ENCODE measurements around the gene MAPK14.

MAPK14 gene

GRCh38 chr6:36099869-36100483 is 72.4 kb downstream of the MAPK14 start:
- TF ChIP-seq CTCF (IDR thresholded peaks at IDR 0.05; ENCODE audit: low read depth, low read length, poor library complexity, severe bottlenecking) (no peak), EZH2phosphoT487 (IDR thresholded peaks at IDR 0.05; ENCODE audit: borderline replicate concordance, low read length) (no peak)
- H3K4me3 ChIP-seq (ENCODE audit: low read length): no peak overlapping the region
- H3K36me3 ChIP-seq (ENCODE audit: control insufficient read depth, low read length): peaks cover 37% of the 10 kb centered on the region
- no peaks in the 10 kb centered on the region for H3K9me2 ChIP-seq (replicated peaks; ENCODE audit: control insufficient read depth, low read length)
- H3K27me3 ChIP-seq (ENCODE audit: control insufficient read depth, low read length): no peaks in the 10 kb centered on the region
- no peaks in the 10 kb centered on the region for H3K9me3 ChIP-seq (ENCODE audit: control insufficient read depth, insufficient read depth, low read length)
- H4K20me1 ChIP-seq (ENCODE audit: control insufficient read depth, insufficient read depth, low read depth, low read length): no peaks in the 10 kb centered on the region
- H3K79me2 ChIP-seq (ENCODE audit: control insufficient read depth, low read length): no peaks in the 10 kb centered on the region
- H3F3A ChIP-seq (ENCODE audit: control insufficient read depth, insufficient read depth): peaks cover 4% of the 10 kb centered on the region; the same call in 1 of the 2 replicates
- peaks cover 42% of the 10 kb centered on the region for H3K4me1 ChIP-seq (ENCODE audit: control insufficient read depth, low read length)
- H3K27ac ChIP-seq (ENCODE audit: low read depth, low read length): no peak overlapping the region
- no peak overlapping the region for H3K4me2 ChIP-seq (ENCODE audit: low read length)

- Histone ChIP-seq H3K9me2 (replicated peaks; ENCODE audit: control insufficient read depth, low read length) (no peaks in the 10 kb centered on the region), H3K9me3 (ENCODE audit: control insufficient read depth, insufficient read depth, low read length) (no peaks in the 10 kb centered on the region), H4K20me1 (ENCODE audit: control insufficient read depth, insufficient read depth, low read depth, low read length) (no peaks in the 10 kb centered on the region), H3F3A (ENCODE audit: control insufficient read depth, insufficient read depth) (peaks cover 4% of the 10 kb centered on the region; the same call in 1 of the 2 replicates), H3K4me2 (ENCODE audit: low read length) (no peak overlapping the region), H3K79me2 (ENCODE audit: control insufficient read depth, low read length) (no peaks in the 10 kb centered on the region), H3K4me3 (ENCODE audit: low read length) (no peak overlapping the region), H3K27ac (ENCODE audit: low read depth, low read length) (no peak overlapping the region), H3K27me3 (ENCODE audit: control insufficient read depth, low read length) (no peaks in the 10 kb centered on the region), H3K4me1 (ENCODE audit: control insufficient read depth, low read length) (peaks cover 34% of the 10 kb centered on the region), H3K36me3 (ENCODE audit: control insufficient read depth, low read length) (peaks cover 30% of the 10 kb centered on the region; the same call in 1 of the 2 replicates)
- no peak for TF ChIP-seq EZH2phosphoT487 (IDR thresholded peaks at IDR 0.05; ENCODE audit: borderline replicate concordance, low read length)
- TF ChIP-seq CTCF (IDR thresholded peaks at IDR 0.05; ENCODE audit: low read depth, low read length, poor library complexity, severe bottlenecking): no peak
Measured at GRCh38 chr6:36101691-36102090, 74.1 kb downstream of the MAPK14 start.

GRCh38 chr6:36102853-36103252 is 75.2 kb downstream of the MAPK14 start:
- Histone ChIP-seq H3F3A (ENCODE audit: control insufficient read depth, insufficient read depth) (peaks cover 6% of the 10 kb centered on the region; the same call in 1 of the 2 replicates), H3K9me3 (ENCODE audit: control insufficient read depth, insufficient read depth, low read length) (no peaks in the 10 kb centered on the region), H3K79me2 (ENCODE audit: control insufficient read depth, low read length) (no peaks in the 10 kb centered on the region), H4K20me1 (ENCODE audit: control insufficient read depth, insufficient read depth, low read depth, low read length) (no peaks in the 10 kb centered on the region), H3K9me2 (replicated peaks; ENCODE audit: control insufficient read depth, low read length) (no peaks in the 10 kb centered on the region), H3K4me1 (ENCODE audit: control insufficient read depth, low read length) (peaks cover 34% of the 10 kb centered on the region), H3K36me3 (ENCODE audit: control insufficient read depth, low read length) (peaks cover 29% of the 10 kb centered on the region), H3K4me3 (ENCODE audit: low read length) (no peak overlapping the region), H3K4me2 (ENCODE audit: low read length) (no peak overlapping the region), H3K27ac (ENCODE audit: low read depth, low read length) (no peak overlapping the region), H3K27me3 (ENCODE audit: control insufficient read depth, low read length) (no peaks in the 10 kb centered on the region)
- no peak for TF ChIP-seq CTCF (IDR thresholded peaks at IDR 0.05; ENCODE audit: low read depth, low read length, poor library complexity, severe bottlenecking)
- TF ChIP-seq EZH2phosphoT487 (IDR thresholded peaks at IDR 0.05; ENCODE audit: borderline replicate concordance, low read length): no peak
